Amygdala (tissue), 56 donors: ENCODE results near the gene MLXIP.
A peak's percentile ranks its signal among the peaks of the same experiment; 100 is the strongest.

Experiments
- DNase-seq, 56 donors: peaks; one replicate each; lab custom pipeline; 2025; lab: John Stamatoyannopoulos, UW

Gene MLXIP

DNA sequence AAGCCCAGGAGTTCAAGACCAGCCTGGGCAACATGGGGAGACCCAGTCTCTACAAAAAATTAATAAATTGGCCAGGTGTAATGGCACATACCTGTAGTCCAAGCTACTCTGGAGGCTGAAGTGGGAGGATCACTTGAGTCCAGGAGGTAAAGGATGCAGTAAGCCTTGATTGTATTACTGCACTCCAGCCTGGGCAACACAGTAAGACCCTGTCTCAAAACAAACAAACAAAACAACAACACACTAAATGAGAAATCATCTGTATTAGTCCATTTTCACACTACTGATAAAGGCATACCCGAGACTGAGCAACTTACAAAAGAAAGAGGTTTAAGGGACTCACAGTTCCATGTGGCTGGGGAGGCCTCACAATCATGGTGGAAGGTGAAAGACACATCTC lies 4.7 kb upstream of the MLXIP start:
- DNase-seq, result no peak

DNA sequence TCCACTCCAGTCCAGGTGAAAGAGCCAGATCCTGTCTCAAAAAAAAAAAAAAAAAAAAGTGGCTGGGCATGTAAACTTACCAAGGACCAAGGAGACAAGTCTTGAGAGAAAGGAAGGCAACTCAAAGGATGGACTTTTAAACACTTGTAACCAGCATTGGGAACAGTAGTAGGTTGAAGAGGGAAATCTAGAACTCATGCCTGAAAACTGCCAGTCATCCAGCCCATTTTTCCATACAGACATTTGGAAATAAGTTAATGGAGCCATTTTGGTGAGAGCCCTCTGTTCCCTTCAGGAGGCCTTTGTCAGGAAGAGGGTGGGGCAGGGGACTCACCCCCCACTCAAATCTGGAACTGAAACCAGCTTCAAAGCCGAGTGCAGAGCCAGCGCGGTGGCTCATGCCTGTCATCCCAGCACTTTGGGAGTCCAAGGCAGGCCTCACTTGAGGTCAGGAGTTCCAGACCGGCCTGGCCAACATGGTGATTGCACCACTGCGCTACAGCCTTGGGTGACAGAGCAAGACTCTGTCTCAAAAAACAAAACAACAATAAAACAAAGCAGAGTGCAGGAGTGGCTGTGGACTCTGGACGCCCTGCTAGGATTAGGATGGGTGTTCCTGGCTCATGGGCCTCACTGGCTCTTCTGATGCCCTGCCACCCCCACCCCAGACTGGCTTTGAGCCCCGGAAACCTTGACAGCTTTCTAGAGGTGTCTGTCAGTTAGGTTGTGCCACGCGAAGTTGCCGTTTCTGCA lies 1.6 kb upstream of the MLXIP start:
- DNase-seq, result no peak

DNA sequence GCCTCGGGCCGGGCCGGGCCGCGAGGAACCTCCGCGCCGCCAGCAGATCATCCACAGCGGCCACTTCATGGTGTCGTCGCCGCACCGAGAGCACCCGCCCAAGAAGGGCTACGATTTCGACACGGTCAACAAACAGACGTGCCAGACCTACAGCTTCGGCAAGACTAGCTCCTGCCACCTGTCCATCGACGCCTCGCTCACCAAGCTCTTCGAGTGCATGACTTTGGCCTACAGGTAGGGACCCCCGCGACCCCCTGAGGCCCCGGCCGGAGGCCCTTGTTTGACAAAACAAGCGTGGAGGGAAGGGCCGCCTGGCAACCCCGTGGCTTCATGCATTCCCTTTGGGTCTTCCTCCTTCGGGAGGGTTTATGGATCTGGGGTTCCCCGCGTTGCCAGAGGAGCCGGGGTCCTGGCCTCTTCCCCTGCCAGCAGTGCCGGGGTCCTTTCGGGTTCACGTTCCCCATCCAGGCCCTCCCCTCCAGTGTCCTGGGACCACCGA lies 526 bp downstream of the MLXIP start:
- peak in 7 of 56 donors; percentile 26 to 57 (median 42) for DNase-seq

DNA sequence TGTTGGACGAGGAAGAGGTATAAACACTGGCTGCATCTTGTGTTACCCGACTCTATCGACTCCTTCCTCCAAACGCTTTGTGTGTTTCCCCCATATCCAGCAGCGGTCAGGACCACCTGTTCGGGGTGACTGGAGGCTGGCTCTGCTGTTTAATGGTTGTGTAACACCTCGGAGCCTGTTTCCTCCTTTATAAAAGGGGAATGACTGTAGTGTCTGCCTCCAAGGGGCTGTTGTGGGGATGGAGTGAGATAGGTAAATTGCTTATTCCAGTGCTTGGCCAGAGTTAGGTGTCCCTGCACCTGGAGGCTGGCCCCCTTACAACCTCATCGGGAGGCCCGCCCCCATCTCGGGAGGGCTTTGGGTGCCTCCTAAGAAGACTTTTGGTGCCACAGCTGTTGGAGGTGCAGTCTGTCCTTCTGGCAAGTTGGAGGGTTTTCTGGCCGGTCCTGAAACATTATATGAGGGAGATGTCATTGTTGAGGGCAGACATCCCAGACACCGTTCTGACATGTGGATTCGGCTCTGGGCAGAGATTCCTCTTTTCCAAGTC lies 1.1 kb downstream of the MLXIP start:
- peak in 2 of 56 donors; percentile 26 to 30 for DNase-seq

DNA sequence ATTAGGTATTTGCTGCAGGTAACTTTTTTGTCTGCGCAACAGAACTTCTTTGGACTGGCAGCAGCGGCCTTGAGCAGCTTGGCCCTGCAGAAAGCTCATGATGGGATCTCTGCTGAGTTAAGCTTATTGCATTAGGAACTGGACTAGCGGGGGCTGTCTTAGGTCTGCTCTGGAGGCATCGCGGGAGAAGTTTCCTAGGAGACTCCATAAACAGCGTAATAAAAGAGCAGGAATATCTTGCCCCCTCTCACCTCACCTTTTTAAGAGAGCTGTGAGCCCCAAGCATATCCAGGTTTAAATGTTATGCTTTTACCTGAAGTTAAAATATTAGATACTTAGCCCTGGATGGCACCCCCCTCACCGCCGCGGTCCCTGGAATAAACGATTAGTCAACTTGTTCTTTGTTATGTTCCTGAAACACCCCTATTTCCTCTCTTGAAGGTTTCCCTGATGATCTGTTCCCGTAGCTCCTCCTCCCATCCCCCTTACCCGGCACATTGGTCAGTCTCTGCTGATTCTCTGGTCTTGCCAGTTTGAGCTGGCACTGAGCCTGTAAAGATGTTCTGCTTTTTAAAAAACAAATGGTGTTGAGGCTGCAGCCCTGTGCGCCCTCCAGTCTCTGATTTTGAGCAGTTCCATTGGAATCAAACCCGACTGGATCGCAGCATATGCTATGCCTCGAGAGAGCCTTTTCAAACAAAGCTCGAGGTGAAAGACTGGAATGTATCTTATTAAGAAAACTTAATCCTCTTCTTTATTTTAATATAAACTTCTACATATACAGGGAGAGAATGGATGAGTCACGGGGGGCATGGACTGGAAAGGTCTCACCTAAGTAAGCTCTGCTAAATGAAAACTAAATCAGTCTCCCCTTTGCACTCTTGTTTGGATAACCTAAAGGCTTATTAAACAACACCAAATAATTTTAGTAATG lies 1.9 kb downstream of the MLXIP start:
- DNase-seq, result peak in 30 of 56 donors; percentile 15 to 64 (median 34)

DNA sequence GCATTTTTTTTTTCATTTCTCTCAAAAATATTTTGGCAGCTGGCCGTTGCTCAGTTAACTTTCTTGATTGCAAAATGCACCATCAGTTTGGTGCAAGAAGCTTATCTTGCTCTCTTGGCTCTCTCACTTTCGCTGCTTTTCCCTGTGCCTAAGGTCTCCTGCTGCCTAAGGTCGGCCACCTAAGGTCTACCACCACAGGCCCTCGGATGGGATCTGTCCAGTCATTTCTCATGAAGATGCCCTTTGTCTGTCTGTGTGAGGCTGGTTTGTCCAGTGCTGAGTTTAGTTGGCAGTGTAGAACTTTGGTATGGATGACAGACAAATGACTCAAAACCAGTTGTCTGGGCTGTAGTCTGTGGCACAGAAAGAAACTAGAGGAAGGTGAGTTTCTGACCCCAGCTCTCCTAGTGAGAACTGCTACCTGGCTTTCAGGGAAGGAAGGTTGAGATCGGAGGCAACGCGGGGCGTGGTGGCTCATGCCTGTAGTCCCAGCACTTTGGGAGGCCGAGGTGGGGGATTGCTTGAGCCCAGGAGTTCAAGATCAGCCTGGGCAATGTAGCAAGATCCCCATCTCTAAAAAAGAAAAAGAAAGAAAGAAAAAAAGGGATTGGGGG lies 2.6 kb downstream of the MLXIP start:
- peak in 5 of 56 donors; percentile 12 to 45 (median 26) for DNase-seq

DNA sequence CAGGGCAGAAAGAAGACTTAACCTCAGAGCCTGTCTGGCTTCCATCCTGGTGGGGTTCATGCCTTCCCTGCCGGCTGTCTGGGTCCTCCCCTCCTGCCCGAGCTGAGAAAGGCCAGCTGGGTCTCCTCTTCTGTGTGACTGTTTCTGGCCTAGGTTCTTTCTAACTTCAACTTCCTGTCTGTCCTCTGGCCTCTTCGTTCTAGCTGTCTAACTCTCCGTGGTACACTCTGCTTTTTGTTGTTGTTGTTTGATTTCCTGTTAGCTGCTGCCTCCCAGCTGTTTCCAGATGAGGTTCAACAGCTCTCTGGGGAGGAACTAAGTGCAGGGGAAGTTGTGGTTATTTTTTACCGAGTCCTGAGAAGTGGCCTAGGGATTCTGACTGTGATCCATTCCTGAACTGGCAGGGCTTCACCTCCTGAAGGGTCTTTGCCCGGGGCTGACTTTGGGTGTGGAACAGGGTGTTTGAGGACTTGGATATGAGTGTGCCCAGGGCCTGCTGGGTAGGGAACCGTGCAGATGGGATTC lies 3.2 kb downstream of the MLXIP start:
- DNase-seq, result peak in 4 of 56 donors; percentile 6 to 37 (median 34)

DNA sequence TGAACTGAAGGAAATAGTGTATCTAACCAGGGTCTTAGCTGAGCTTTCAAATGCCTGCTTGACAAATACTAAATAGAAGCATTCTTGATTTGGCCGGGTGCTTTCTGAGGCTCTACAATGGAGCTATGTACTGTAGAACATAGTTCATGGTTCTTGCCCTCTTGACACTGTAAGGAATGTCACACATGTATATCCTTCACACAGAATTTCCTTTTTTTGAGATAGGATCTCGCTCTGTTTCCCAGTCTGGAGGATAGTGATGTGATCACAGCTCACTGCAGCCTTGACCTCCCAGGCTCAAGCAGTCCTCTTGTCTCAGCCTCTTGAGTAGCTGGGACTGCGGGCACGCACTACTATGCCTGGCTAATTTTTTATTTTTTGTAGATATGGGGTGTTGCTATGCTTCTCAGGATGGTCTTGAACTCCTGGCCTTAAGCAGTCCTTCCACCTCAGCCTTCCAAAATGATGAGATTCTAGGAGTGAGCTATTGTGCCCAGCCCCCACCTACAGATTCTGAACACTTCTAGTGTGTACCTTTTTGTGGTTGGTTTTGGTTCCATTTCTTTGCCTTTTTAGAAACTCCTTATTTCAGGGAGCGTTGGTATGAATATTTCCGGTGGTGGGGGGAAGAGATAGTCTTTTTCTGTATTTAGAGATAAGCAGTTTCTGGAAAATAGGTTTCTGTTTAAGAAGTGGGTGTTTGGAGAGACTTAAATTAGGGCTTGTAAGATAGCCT lies 4.2 kb downstream of the MLXIP start:
- DNase-seq, result no peak

DNA sequence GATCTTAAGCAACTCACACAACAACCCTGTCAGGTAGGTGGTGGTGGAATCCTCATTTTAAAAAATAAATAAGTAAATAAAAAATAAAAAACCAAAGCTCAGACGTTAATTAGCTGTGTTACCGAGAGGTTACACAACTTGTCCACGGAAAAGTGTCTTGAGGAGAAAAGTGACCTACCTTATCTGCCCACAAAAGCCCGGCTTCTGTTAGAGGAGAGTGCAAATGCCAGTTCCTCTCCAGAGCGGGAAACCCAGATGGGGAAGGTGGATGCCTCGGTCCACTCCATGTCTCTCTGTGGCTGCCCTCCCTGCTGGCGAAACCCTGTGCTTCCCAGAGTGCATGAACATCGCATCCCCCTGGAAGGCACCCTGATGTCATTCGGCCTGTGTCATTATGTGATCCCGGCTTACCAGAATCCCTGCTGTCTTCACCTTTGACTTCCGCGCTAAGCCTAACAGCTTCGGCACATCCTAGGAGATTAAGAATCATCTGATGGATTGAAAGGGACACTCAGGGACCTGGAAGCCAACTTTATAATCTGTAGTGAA lies 6.4 kb downstream of the MLXIP start:
- DNase-seq, result no peak

DNA sequence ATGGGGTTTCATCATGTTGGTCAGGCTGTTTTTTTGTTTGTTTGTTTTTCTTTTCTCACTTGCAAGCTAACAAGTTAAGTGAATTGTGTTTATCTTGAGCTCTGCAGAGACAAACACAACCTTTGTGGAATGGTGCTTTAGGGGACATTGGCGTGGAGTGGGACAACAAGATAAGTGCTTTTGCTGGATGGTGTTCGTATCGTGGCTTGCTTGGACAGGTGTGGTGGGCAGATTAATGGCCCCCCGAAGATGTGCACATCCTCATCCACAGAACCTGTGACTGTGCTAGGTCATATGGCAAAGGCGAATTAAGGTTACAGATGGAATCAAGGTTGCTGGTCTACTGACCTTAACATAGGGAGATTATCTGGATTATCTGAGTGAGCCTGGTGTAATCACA lies 7.0 kb downstream of the MLXIP start:
- no peak for DNase-seq

DNA sequence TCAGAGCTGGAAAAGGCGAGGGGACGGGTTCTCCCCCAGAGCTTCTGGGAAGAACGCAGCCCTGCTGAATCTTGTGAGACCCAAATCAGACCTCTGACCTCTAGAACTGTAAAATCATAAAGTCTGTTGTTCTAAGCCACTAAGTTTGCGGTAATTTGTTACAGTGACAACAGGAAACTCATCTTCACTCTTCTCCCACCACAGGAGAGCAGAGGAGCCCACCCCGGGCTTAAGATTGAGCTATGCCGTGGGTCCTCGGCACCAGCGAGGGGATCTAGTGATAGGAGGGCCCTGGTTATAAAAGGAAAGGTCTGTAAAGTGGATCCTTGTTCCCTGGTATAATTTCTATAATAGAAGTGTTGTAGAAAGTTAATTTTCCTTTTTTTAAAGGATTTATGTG lies 7.6 kb downstream of the MLXIP start:
- no peak for DNase-seq

DNA sequence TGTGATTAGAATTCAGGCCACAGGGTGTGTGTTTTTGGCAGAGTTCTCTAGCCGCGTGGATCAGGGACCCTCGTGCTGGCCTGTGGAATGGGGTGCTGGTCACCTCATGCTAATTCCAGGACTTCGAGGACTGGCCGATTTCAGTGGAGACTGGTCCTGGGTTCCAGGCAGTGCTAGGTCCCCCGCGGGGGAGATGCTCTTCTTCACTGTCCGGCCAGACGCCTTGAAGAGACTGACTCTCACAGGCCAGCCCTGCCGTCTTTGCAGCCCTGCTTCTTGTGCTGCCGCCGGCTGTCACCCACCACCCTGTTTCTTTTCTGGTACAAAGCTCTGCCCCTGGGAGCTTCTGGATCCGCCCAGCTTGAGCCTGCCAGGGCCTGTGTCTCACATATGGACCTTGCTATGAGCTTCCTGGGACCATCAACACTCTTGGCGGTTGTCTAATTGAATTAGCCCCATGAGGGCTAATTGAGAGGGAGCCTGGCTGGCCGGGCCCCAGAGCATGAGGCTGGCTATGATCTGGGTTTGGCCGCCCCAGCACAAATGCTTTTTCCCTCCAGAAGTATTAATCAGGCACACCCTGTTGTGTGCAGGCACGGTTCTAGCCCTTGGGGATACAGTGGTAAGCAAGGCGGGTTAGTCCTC lies 8.2 kb downstream of the MLXIP start:
- DNase-seq, result no peak

DNA sequence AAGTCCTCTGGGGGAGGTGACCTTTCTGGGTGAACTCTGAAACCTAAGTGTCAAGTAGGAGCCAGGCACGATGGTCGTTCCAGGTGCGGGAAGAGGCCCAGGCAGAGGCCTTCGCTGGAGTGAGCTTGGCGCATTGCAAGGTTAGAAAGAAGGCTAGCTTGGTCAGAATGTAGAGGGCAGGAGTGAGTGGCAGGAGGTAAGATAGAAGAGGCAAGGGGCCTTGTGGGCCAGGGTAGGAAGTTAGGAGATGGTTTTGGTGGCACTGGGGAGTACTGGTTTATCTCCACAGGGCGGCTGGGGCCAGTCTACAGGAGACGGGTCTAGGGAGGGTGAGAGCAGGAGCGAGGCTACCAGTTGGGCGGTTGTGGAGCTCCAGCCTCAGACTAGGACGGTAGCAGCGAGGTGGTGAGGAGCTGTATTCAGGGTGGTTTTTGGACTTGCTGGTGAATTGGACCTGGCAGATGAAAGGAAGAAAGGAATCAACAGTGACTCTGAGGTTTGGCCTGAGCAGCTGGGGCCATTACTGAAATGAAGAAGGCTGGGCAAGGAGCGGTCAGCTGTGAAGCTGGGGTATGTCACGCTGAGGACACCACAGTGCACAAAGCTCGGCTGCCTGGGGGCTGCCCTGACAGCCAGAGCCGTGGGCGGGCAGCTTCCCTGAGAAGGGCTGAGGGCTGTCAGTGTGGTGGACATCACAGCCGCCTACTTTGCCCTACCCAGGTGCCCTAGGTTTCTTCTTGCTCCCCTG lies 9.0 kb downstream of the MLXIP start:
- DNase-seq, result no peak

DNA sequence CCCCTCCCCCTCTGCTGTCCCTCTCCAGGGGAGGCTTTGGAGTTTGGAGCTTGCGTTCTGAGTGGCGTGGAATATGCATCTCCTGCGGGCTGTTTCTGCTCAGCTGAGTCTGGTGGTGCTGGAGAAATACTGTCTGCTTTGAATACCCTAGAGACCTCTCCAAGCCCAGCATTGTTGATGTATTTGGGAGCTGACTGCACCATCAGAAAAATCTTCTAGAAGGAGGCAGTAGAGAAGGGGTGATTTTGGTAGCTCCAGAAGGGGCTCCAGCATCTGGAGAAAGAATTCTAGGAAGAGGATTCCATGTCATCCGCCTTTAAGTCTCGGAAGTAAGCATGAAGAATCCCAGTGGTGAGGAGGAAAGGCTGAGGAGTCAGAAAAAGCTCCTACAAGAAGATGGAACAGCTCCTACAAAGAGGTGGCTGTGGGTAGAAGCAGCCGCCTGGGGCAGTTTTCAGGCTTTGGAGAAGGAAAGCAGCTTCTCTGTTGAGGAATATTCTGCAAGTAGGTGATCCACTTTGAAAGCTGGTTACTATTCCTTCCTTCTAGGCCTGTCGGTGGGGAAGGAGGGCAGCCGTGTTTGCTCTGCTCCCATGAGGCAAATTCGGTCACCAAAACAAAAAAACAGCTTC lies 9.7 kb downstream of the MLXIP start:
- no peak for DNase-seq

DNA sequence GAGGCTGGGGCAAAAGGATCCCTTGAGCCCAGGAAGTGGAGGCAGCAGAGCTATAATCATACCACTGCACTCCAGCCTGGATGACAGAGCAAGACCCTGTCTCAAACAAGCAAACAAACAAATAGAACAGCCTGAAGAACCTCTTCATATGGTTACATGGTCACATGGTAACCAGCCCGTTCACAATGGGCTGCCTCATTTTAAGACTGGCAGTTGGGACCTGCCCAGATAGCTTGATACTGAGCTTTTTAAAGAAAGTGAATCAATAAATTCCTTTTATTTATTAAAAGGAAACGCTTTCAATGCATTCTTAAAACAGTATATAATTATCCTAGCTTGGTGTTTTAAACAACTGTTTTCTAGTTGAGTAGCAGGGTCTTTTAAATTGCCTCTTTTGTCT lies 10.5 kb downstream of the MLXIP start:
- DNase-seq, result peak in 2 of 56 donors; percentile 33 to 44

DNA sequence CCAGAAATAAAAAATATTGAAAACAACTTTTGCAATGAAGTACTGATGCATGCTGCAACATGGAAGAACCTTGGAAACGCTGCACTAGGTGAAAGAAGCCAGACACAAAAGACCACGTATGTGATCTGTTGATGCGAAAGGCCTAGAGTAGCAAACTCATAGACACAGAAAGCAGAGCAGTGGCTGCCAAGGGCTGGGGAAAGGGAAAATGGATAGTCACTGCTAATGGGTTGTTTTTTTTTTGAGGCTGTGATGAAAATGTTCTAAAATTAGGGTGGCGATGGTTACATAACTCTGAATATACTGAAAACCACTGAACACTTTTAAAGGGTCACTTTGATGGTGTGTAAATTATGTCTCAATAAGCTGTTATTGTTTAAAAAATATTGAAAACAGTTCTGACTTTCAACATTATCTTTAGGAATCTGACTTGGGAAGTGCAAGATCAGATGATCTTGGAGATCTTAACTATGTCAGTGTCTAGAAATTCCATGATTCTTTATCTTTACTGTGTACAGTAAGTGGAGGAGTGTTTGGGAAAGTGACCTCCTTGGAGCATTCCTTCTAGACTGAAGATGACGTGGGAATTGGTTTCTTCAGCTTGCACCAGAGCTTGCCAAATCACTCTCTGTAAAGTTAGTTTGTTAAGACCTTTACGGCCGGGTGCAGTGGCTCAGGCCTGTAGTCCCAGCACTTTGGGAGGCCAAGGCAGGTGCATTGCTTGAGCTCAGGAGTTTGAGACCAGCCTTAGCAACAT lies 12.4 kb downstream of the MLXIP start:
- no peak for DNase-seq
